Glomerular endothelial cell (primary cell): Measurements from ENCODE around the gene MAP2K7. TPM values are rescaled to one million over a fixed set of nuclear protein-coding genes. Genes with fewer than 3 reads are reported as not detected.
"Not testable (repeated sequence)": the region's sequence is repeated elsewhere in the genome, so short reads cannot be mapped to it uniquely, and the experiment has no call there.

Experiments used
- DNase-seq: peaks from one replicate; pipeline ENCODE4 v3.0.0-alpha.2; 2011; ENCODE audit warnings: low read depth, low spot score; ENCODE audit errors: extremely low read depth
- total RNA-seq: library from RNA; depleted of rRNA; stranded (reverse); fragments of >200 nt; gene quantifications from 2 replicates; pipeline ENCODE4 v1.2.3, GENCODE V29; 2015

MAP2K7 gene
- total RNA-seq, 1 donor from 2014 or later: 16.5 TPM

DNA sequence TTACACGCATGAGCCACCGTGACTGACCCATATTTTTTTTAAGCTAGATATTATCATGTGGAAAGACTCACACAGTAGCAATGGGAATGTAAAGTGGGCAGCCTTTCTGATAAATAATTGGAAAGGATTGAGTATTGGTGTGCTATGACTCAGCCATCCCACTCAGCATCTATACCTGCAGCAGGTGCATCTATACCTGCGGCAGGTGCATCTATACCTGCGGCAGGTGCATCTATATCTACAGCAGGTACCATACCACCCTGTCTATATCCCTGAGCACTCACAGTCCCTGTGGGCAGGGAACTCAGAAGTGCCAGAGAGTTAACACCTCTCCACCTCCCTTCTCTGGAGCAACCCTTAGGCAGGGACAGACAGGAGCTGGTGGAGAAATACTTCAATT is 20.6 kb upstream of the MAP2K7 start:
- DNase-seq: no peak

DNA sequence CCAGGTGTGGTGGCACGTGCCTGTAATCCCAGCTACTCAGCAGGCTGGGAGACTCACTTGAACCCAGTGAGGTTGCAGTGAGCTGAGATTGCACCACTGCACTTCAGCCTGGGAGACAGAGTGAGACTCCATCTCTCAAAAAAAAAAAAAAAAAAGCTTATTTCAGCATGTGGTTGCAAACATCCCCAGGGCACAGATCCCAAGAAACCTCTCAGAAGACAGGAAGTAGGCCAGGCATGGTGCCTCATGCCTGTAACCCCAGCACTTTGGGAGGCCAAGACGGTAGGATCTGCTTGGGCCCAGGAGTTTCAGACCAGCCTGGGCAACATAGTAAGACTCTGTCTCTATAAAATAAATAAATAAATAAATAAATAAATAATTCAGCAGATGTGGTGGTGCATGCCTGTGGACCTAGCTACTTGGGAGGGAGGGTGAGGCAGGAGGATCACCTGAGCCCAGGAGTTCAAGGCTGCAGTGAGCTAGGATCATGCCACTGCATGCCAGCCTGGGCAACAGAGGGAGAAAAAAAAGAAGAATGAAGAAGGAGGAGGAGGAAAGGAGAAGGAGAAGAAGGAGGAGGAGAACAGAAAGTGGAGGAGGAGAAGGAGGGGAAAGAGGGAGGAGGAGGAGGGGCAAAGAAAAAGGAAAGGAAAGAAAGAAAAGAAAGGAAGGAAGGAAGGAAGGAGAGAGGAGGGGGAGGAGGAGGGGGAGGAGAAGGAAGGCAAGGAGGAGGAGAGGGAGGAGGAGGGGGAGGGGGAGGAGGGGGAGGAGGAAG is 19.7 kb upstream of the MAP2K7 start:
- DNase-seq: no peak

DNA sequence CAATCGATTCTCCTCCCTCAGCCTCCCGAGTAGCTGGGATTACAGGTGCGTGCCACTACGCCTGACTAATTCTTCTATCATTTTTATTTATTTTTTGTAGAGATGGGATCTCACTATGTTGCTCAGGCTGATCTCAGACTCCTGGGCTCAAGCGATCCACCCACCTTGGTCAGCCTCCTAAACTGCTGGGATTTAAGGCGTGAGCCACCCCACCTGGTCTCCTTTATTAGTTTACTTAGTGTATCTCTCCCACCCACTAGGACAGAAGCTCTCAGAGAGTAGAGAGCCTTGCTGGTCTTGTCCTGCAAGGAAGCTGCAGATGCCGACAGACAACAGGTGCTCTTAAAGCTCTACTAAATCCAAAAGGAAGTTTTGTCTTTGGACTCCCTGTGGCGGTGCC is 17.9 kb upstream of the MAP2K7 start:
- DNase-seq: no peak

DNA sequence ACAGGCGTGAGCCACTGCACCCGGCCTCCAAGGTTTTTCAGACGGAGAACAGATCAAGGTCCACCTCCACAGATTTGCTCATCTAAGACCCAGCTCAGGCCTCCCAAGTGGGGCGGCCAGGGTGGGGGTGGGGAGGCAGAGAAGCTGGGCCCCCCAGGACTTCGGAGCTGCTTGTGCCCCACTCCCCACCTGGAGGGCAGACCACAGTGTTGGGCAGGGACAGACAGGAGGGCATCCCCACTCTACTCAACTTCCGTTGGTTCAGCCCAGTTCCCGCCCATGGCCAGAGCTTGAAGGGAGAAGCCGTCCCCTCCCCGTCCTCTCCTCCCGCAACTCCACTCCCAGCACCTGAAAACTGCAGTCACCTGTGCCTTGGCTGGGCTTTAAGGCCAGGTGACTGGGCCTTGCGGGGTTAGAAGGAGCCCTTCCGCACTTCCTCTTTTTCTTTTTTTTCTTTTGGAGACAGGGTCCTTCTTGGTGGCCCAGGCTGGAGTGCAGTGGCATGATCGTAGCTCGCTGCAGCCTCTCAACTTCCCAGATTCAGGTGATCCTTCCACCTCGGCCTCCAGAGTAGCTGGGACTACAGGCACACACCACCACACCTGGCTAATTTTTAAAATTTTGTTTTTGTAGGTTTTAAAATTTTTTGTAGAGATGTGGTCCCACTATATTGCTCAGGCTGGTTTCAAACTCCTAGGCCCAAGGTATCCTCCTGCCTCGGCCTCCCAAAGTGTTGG is 16.1 kb upstream of the MAP2K7 start:
- no peak for DNase-seq

DNA sequence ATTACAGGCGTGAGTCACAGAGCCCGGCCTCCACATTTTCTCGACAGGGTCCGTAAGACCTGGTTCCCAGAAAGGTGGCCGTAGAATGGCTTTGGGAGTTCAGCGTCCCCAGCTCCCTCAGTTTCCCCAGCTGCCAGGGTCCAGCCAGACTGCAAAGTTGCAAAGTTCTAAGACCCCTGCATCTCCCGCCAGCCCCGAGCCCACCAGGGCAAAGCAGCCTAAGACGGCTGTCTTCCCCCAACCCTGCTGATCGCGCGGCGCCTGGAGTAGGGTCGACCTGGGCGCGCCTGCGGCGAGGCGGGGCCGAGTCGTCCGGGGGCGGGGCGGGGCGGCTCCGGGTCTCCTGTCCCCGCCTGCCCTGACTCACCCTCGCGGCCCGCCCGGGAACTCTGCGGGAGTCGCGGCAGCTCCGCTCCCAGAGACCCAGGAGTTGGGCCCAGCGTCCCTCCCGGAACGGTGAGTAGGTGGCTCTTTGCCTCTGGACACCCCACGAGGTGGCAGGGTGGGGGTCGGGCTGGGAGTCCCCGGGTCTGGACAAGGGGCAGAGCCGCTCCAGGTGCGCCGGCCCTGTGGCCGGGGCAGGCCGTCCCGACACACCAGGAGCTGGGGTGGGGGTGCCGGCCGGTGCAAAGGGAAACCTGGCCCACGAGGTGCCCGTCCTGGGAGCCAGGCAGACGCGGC is 15.4 kb upstream of the MAP2K7 start, which contains the start of gene LRRC8E:
Gene LRRC8E, plus strand, starts transcription at position 366 of the 681 bp plus-strand sequence. CDS start 7,094 bp downstream, outside the sequence.
- DNase-seq: no peak

DNA sequence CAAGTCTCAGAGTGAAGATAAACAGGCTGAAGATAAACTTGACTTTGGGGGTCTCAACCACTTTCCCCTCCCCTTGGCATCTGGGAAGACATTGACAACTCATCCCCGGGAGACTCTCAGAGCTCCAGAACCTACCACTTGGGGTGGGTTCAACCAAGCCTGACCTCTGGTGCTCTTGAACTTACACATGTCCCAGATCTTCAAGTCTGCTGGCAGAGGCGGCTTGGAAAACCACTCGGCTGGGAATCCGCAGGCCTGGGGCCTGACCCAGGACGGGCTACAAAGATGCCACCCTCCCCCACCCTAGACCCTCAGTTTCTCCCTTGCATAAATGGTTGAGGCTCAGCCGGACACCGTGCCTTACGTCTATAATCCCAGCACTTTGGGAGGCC is 14.9 kb upstream of the MAP2K7 start:
- DNase-seq: no peak

DNA sequence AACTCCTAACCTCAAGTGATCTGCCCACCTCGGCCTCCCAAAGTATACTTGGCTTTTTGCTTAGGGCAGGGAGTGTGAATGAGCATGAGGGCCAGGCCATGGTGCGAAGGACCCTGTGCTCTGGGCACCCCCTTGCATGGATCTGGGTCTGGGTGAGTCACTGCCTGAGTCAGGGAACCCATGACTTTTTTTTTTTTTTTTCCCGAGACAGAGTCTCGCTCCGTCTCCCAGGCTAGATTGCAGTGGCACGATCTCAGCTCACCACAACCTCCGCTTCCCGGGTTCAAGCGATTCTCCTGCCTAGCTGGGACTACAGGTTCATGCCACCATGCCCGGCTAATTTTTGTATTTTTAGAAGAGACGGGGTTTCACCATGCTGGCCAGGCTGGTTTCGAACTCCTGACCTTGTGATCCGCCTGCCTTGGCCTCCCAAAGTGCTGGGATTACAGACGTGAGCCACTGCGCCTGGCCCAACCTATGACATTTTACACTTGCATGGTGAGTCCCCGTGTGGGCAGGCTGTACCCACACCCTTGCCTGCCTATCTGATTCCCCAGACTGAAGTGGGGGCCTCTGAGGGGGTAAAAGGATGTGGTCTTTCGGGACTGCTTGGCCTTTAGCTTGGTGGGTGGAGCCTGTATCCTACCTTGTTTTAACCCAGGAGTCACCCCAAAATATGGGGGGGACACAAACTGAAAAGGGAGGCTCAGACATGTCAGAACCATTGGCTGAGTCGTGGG is 10.1 kb upstream of the MAP2K7 start:
- DNase-seq: not testable (repeated sequence)

DNA sequence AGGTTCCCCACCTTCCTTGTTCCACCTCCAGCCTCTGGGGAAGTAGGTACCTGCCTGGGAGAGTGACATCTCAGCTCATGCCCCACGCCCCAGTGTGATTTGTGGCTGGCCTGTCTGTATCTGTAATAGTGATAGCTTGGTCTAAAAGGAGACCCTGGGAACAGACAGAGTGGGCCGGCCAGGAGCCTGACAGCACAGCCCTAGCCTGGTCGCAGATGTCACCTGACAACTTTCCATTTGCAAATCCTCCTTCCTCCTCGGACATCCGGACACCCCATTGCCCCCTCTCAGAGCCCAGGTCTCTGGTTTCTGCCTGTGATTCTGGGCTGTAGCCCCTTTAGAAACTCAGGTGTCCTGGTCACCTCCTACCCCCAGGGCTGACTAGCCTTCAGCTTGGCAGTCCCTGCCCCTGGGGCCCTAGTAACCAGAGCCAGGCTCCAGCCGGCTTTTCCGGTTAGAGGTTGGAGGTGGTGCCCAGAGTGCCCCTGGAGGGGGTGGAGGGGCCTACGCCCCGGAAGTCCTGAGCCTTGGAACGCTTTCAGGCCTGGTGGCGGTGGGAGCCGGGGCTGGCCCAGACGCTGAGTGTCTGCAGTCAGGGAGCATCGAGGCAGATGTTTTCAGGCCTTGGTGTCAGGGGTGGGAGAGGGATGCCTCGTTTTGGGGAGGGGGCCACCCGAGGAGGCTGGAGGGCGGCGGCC is 8.9 kb upstream of the MAP2K7 start:
- no peak for DNase-seq

DNA sequence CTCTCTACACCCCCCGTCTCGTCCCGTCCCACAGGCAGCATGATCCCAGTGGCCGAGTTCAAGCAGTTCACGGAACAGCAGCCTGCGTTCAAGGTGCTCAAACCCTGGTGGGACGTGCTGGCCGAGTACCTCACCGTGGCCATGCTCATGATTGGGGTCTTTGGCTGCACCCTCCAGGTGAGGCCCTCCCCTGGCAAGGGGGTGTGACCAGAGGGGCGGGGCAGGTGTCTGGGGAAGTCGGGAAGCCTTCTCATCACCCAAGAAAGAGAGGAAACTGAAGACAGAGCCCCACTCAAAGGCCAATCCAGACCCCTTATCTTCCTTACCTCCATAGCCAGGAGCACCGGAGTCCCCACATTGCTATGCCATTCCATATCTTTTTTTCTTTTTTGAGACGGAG is 8.1 kb upstream of the MAP2K7 start:
- no peak for DNase-seq

DNA sequence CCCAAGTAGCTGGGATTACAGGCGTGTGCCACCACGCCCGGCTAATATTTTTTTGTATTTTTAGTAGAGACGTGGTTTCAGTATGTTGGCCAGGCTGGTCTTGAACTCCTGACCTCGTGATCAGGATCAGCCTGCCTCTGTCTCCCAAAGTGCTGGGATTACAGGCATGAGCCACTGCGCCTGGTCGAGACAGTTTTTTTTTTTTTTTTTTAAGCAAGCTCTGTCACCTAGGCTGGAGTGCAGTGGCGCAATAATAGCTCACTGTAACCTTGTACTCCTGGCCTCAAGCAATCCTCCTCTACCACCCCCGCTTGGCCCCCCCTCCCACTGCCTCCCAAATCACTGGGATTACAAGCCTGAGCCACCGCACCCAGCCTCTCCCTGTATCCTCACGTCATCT is 6.4 kb upstream of the MAP2K7 start:
- DNase-seq: no peak

DNA sequence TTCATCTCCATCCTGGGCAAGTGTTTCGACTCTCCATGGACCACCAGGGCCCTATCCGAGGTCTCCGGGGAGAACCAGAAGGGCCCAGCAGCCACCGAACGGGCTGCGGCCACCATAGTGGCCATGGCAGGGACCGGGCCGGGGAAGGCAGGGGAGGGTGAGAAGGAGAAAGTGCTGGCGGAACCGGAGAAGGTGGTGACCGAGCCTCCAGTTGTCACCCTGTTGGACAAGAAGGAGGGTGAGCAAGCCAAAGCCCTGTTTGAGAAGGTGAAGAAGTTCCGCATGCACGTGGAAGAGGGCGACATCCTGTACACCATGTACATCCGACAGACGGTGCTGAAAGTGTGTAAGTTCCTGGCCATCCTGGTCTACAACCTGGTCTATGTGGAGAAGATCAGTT is 4.7 kb upstream of the MAP2K7 start:
- DNase-seq: no peak

DNA sequence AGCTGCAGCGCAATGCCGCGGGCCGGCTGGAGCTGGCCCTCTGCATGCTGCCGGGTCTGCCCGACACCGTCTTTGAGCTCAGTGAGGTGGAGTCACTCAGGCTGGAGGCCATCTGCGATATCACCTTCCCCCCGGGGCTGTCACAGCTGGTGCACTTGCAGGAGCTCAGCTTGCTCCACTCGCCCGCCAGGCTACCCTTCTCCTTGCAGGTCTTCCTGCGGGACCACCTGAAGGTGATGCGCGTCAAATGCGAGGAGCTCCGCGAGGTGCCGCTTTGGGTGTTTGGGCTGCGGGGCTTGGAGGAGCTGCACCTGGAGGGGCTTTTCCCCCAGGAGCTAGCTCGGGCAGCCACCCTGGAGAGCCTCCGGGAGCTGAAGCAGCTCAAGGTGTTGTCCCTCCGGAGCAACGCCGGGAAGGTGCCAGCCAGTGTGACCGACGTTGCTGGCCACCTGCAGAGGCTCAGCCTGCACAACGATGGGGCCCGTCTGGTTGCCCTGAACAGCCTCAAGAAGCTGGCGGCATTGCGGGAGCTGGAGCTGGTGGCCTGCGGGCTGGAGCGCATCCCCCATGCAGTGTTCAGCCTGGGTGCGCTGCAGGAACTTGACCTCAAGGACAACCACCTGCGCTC is 3.8 kb upstream of the MAP2K7 start:
- no peak for DNase-seq

DNA sequence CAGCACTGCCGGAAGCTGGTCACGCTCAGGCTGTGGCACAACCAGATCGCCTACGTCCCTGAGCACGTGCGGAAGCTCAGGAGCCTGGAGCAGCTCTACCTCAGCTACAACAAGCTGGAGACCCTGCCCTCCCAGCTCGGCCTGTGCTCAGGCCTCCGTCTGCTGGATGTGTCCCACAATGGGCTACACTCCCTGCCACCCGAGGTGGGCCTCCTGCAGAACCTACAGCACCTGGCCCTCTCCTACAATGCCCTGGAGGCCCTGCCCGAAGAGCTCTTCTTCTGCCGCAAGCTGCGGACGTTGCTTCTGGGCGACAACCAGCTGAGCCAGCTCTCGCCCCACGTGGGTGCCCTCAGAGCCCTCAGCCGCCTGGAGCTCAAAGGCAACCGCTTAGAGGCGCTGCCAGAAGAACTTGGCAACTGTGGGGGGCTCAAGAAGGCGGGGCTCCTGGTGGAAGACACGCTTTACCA is 3.2 kb upstream of the MAP2K7 start:
- DNase-seq: no peak

DNA sequence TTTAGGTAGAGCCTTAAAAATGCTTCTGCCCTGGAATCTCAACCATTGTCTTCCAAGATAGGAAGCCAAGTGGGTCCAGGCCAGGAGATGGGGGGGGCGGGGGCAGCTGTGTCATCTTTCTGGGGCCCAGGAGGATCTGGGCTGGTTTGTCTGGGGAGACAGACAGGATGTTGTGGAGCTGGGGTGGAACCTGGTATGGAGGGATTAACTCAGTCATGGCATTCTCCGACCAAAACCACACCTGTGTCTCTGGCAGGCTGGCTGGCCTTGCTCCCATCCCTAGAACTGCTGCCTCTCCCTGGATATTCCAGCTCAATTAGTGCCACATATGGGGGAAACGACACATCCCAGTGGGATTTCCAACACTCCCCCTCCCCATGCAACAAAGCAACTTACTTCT is 2.7 kb upstream of the MAP2K7 start:
- no peak for DNase-seq

DNA sequence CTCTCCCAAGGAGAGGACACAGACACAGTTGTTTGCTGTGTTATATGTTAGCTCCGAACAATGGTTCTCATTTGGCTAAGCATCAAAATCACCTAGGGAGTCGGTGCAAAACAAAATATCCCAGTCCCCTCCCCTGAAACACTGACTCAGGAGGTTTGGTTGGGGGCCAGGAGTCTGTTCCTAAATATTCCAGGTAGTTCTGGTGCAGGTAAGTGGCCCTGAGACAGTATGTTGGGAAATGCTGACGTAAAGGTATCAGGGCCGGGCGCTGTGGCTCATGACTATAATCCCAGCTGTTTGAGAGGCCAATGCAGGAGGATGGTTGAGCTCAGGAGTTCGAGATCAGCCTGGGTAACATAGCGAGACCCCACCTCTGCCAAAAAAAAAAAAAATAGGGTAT is 2.3 kb upstream of the MAP2K7 start:
- no peak for DNase-seq

DNA sequence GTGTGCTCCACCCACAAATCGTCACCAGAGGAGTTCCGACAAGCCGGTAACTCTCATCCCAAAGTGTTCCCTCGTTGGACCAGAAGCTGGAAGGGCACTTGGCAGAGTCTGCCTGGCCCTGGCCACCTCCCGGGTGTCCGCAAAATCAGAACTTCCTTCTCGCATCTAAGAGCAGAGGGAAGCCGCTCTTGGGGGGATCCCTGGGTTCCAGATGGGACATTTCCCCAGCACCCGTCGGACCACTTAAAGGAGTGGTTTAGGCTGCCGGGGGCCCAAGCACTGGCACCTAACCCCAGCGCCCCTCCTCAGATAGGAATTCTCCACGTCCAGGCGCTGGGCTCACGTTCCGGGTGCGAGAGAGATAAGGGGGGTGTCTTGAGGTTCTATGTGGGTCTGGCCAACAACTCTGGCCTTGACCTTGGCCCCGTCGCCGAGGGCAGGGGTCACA is 857 bp upstream of the MAP2K7 start:
- no peak for DNase-seq

DNA sequence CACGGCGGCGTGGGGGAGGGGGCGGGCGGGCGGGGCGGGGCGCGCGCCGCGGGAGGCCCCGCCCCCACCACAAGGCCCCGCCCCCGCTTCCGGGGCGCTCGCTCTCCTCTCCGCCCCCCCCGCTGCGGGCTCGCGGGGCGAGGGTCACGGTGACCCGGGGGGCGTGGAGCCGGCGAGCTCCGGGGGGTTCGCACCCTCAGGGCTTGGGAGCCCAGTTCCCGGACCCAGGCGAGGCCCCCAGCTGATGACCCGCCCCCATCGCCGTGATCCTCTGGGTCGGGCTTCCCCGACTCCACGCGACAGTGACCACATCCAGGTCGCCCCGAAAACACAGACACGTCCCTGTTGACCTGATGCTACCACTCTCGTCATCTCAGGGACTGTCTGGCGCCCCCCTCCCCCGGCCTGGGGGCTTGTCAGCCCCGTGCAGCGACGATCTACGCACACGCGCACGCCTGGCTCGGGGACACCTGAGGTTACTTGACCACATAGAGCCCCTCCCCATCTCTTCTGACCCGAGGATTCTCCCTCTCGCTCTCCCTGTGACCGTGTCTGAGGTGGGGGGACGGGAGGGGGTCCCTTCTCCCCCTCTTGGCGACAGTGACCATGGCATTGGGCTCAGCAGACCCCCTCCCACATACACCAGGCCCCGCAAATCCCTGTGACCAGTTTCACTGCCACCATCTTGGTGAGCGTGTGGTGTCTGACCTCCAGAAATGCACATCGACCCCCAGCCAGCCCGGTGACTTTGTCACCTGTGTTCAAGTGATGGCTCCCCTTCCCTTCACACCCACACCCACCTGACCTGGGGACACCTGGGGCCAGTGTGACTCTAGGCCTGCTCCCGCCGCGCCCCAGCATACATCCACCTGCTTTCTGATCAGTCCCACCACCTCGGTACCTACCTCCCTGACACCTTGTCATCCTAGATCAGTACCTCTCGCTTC is 670 bp downstream of the MAP2K7 start:
- no peak for DNase-seq

DNA sequence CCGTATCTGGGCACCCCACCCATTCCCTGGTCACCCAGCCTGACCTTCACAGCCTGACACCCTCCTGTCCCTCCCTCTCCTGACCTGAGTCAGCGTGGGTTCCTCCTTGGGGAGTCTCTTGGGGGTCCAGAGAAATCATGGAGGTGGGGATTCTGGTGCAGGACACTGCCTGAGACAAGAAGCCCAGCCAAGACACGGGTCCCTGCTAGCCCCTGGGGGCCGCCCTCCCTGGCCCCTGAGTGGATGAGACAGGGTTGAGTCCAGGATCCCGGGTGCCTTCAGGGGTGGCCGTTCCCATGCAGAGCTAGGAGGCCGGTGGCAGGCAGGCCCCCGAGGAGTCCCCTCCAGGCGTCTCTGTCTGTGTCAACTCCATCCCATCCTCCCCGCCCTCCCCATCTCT is 1.6 kb downstream of the MAP2K7 start:
- DNase-seq: no peak

DNA sequence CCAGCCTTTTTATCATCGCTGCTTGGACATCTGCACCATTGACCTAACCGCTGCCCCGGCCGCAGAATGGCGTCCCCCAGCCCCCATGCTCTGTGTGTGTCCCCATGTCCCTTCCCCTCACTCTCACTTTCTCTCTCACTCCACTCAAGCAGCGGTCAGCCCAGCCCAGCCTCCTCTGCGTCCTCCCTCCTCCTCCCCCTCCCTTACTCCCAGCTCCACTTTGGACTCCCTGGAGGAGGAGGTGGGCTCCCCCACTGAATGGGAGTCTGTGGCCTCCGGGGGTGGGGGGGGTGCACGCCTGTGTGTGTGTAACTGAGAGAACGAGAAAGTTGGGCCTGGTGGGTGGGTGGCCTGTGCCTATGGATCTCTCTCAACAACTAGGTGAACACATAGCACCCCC is 2.2 kb downstream of the MAP2K7 start:
- DNase-seq: no peak
